Adipocyte (in vitro differentiated cells): ENCODE measurements around the gene INSYN1.

ENCODE experiments used
- DNase-seq: peaks from one replicate; pipeline ENCODE4 v3.0.0-alpha.2; 2015; ENCODE audit warnings: low read depth
- H3K27me3 ChIP-seq: replicated peaks from 2 replicates; pipeline ENCODE4 v1.7.0; 2013; ENCODE audit warnings: mild to moderate bottlenecking, low read length, moderate library complexity; ENCODE audit not compliant: control insufficient read depth, insufficient read depth
- H3K36me3 ChIP-seq: 2 replicates; pipeline ENCODE4 v1.7.0; 2013; ENCODE audit warnings: low read length, mild to moderate bottlenecking, moderate library complexity; ENCODE audit not compliant: control insufficient read depth, insufficient read depth, severe bottlenecking
- H3K4me1 ChIP-seq: 2 replicates; pipeline ENCODE4 v1.7.0; 2013; ENCODE audit warnings: mild to moderate bottlenecking, low read length, moderate library complexity; ENCODE audit not compliant: control insufficient read depth, insufficient read depth
- H3K4me3 ChIP-seq: 2 replicates; pipeline ENCODE4 v1.7.0; 2013; ENCODE audit warnings: mild to moderate bottlenecking, low read length, moderate library complexity
- H3K9ac ChIP-seq: 2 replicates; pipeline ENCODE4 v1.7.0; 2013; ENCODE audit warnings: mild to moderate bottlenecking, low read length, moderate library complexity
- H3K9me3 ChIP-seq: 2 replicates; pipeline ENCODE4 v1.7.0; 2013; ENCODE audit warnings: mild to moderate bottlenecking, low read length, moderate library complexity; ENCODE audit not compliant: control insufficient read depth

INSYN1 gene

GRCh38 chr15:73755946-73756345 lies 2.8 kb upstream of the INSYN1 start:
- Histone ChIP-seq H3K9me3 (no peaks in the 10 kb centered on the region), H3K36me3 (no peaks in the 10 kb centered on the region), H3K4me3 (no peak overlapping the region), H3K4me1 (peaks cover 3% of the 10 kb centered on the region), H3K9ac (no peak overlapping the region), H3K27me3 (peaks cover 36% of the 10 kb centered on the region)
- no peak for DNase-seq

- H3K9me3 ChIP-seq, result no peaks in the 10 kb centered on the region
- no peak overlapping the region for H3K4me3 ChIP-seq
- no peak overlapping the region for H3K9ac ChIP-seq
- no peaks in the 10 kb centered on the region for H3K36me3 ChIP-seq
- H3K4me1 ChIP-seq, result peaks cover 3% of the 10 kb centered on the region
- H3K27me3 ChIP-seq, result peaks cover 36% of the 10 kb centered on the region
- DNase-seq, result no peak
Measured at GRCh38 chr15:73755481-73755880, 2.3 kb upstream of the INSYN1 start.

- no peak for DNase-seq
- Histone ChIP-seq H3K27me3 (peaks cover 29% of the 10 kb centered on the region), H3K9me3 (no peaks in the 10 kb centered on the region), H3K9ac (no peak overlapping the region), H3K4me3 (no peak overlapping the region), H3K4me1 (peaks cover 3% of the 10 kb centered on the region), H3K36me3 (no peaks in the 10 kb centered on the region)
Measured at GRCh38 chr15:73754461-73754860, 1.3 kb upstream of the INSYN1 start.

GRCh38 chr15:73752806-73753193 lies 351 bp downstream of the INSYN1 start:
- no peaks in the 10 kb centered on the region for H3K36me3 ChIP-seq
- H3K9me3 ChIP-seq, result no peaks in the 10 kb centered on the region
- DNase-seq, result peak; percentile 69
- peaks cover 25% of the 10 kb centered on the region for H3K27me3 ChIP-seq
- H3K4me3 ChIP-seq, result peak overlapping the region; percentile 76
- H3K4me1 ChIP-seq, result peaks cover 3% of the 10 kb centered on the region
- H3K9ac ChIP-seq, result peak overlapping the region; percentile 64

GRCh38 chr15:73751899-73752805 lies 999 bp downstream of the INSYN1 start:
- DNase-seq, result peak; percentile 44
- H3K36me3 ChIP-seq, result no peaks in the 10 kb centered on the region
- no peaks in the 10 kb centered on the region for H3K9me3 ChIP-seq
- H3K27me3 ChIP-seq, result peaks cover 18% of the 10 kb centered on the region
- H3K4me1 ChIP-seq, result peaks cover 5% of the 10 kb centered on the region
- peak overlapping the region; percentile 76 for H3K4me3 ChIP-seq
- H3K9ac ChIP-seq, result peak overlapping the region; percentile 64

GRCh38 chr15:73751511-73751898 lies 1.6 kb downstream of the INSYN1 start:
- Histone ChIP-seq H3K36me3 (no peaks in the 10 kb centered on the region), H3K9ac (no peak overlapping the region), H3K4me3 (peak overlapping the region; percentile 54), H3K9me3 (no peaks in the 10 kb centered on the region), H3K27me3 (peaks cover 13% of the 10 kb centered on the region), H3K4me1 (peaks cover 11% of the 10 kb centered on the region)
- no peak for DNase-seq

GRCh38 chr15:73750951-73751350 lies 2.2 kb downstream of the INSYN1 start:
- DNase-seq, result no peak
- Histone ChIP-seq H3K9ac (no peak overlapping the region), H3K36me3 (no peaks in the 10 kb centered on the region), H3K4me3 (no peak overlapping the region), H3K9me3 (no peaks in the 10 kb centered on the region), H3K4me1 (peaks cover 11% of the 10 kb centered on the region), H3K27me3 (peaks cover 8% of the 10 kb centered on the region)

GRCh38 chr15:73750438-73750837 lies 2.7 kb downstream of the INSYN1 start:
- H3K4me3 ChIP-seq, result no peak overlapping the region
- DNase-seq, result no peak
- peaks cover 4% of the 10 kb centered on the region for H3K27me3 ChIP-seq
- no peaks in the 10 kb centered on the region for H3K9me3 ChIP-seq
- H3K36me3 ChIP-seq, result no peaks in the 10 kb centered on the region
- no peak overlapping the region for H3K9ac ChIP-seq
- peaks cover 11% of the 10 kb centered on the region for H3K4me1 ChIP-seq

- DNase-seq, result no peak
- Histone ChIP-seq H3K9me3 (no peaks in the 10 kb centered on the region), H3K4me1 (peaks cover 11% of the 10 kb centered on the region), H3K27me3 (peaks cover 4% of the 10 kb centered on the region), H3K4me3 (no peak overlapping the region), H3K36me3 (no peaks in the 10 kb centered on the region), H3K9ac (no peak overlapping the region)
Measured at GRCh38 chr15:73749971-73750370, 3.2 kb downstream of the INSYN1 start.

GRCh38 chr15:73749533-73749932 lies 3.6 kb downstream of the INSYN1 start:
- Histone ChIP-seq H3K27me3 (peaks cover 4% of the 10 kb centered on the region), H3K9ac (no peak overlapping the region), H3K36me3 (no peaks in the 10 kb centered on the region), H3K9me3 (no peaks in the 10 kb centered on the region), H3K4me3 (no peak overlapping the region), H3K4me1 (peaks cover 11% of the 10 kb centered on the region)
- DNase-seq, result no peak

GRCh38 chr15:73748730-73749129 lies 4.4 kb downstream of the INSYN1 start:
- Histone ChIP-seq H3K4me3 (no peak overlapping the region), H3K9me3 (no peaks in the 10 kb centered on the region), H3K36me3 (no peaks in the 10 kb centered on the region), H3K9ac (no peak overlapping the region), H3K27me3 (peaks cover 4% of the 10 kb centered on the region), H3K4me1 (peaks cover 13% of the 10 kb centered on the region)
- no peak for DNase-seq
